ENCODE results near the gene TMPRSS11A.

DNA sequence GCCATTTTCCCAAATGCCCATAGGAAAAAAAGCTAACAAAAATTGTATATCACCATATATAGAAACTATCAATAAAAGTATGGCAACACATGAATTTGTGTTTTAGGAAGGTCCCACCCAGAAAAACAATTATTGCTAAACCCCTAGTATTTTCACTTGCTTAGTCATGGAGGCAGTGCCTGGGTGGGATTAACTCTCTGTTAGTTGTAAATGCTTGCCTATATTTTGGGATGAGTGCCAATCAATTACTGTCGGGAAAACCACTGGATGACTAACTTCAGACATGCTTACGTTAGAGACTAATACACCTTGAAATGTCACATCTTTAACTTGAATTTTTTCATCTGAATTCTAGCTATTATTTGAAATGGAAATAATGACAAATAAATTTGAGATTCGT lies 33.9 kb downstream of the TMPRSS11A start:
- TF ChIP-seq, protein P1, sequence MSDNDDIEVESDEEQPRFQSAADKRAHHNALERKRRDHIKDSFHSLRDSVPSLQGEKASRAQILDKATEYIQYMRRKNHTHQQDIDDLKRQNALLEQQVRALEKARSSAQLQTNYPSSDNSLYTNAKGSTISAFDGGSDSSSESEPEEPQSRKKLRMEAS (IDR thresholded peaks at IDR 0.05; ENCODE audit: low read depth, low read length) = no peak
- TF ChIP-seq, protein P2, sequence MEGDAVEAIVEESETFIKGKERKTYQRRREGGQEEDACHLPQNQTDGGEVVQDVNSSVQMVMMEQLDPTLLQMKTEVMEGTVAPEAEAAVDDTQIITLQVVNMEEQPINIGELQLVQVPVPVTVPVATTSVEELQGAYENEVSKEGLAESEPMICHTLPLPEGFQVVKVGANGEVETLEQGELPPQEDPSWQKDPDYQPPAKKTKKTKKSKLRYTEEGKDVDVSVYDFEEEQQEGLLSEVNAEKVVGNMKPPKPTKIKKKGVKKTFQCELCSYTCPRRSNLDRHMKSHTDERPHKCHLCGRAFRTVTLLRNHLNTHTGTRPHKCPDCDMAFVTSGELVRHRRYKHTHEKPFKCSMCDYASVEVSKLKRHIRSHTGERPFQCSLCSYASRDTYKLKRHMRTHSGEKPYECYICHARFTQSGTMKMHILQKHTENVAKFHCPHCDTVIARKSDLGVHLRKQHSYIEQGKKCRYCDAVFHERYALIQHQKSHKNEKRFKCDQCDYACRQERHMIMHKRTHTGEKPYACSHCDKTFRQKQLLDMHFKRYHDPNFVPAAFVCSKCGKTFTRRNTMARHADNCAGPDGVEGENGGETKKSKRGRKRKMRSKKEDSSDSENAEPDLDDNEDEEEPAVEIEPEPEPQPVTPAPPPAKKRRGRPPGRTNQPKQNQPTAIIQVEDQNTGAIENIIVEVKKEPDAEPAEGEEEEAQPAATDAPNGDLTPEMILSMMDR (IDR thresholded peaks at IDR 0.05; ENCODE audit: low read depth, low read length) = no peak
- TF ChIP-seq POLR2A (IDR thresholded peaks at IDR 0.05; ENCODE audit: extremely low read depth, insufficient read length) (no peak), MYC (IDR thresholded peaks at IDR 0.05; ENCODE audit: low read depth, low read length) (no peak)
